ENCODE measurements around the gene ADAM10. TPM values are rescaled to one million over a fixed set of nuclear protein-coding genes. Genes with fewer than 3 reads are reported as not detected.

ADAM10 gene
- total and polyA plus RNA-seq, 2 donors (not counting 1 experiment from before 2014, with no cell fraction given), result 18.8 to 138 TPM

GRCh38 chr15:58795825-58796224 lies 46.3 kb upstream of the ADAM10 start:
- H3K9me3 ChIP-seq (ENCODE audit: control extremely low read depth in 1 of 3, control insufficient read depth in 2 of 3, insufficient read depth in 1 of 3, low read length in 2 of 3), result peaks cover 0 to 5% (median 0%) of the 10 kb centered on the region in 3 donors
- H3K4me1 ChIP-seq (ENCODE audit: control insufficient read depth in 2 of 2, insufficient read depth in 2 of 2, low read length in 2 of 2), result peaks cover 5 to 7% of the 10 kb centered on the region in 2 donors
- peaks cover 22% of the 10 kb centered on the region for H3K4me1 Mint-ChIP-seq
- POLR2A ChIA-PET, result interaction anchor here (0.6 kb wide), 1 partner anchor 571 kb away, joined by 4 read pairs; no protein-coding TSS in a partner anchor
- no peak overlapping the region for H3K9ac ChIP-seq (ENCODE audit: low read length)
- H3K27ac Mint-ChIP-seq, result no peak overlapping the region
- H3K9me3 Mint-ChIP-seq (ENCODE audit: insufficient read depth), result no peaks in the 10 kb centered on the region
- H3K4me2 ChIP-seq (replicated peaks; ENCODE audit: low read depth, low read length, poor library complexity, severe bottlenecking), result no peak overlapping the region
- H2AFZ ChIP-seq (ENCODE audit: insufficient read depth, low read depth, low read length, poor library complexity, severe bottlenecking), result no peak overlapping the region
- H3K27me3 Mint-ChIP-seq, result no peaks in the 10 kb centered on the region
- no peak overlapping the region for H3K4me3 Mint-ChIP-seq
- peaks cover 2 to 4% of the 10 kb centered on the region in 2 experiments for H3K36me3 ChIP-seq (replicated peaks in 1 of 2; ENCODE audit: control extremely low read depth in 1 of 2, control insufficient read depth in 1 of 2, extremely low read depth in 1 of 2, insufficient read depth in 2 of 2, low read length in 1 of 2)
- H4K20me1 ChIP-seq (ENCODE audit: control insufficient read depth, insufficient read depth, low read length, poor library complexity, severe bottlenecking), result no peaks in the 10 kb centered on the region
- H3K4me3 ChIP-seq (ENCODE audit: control extremely low read depth in 1 of 5, extremely low read depth in 1 of 5, insufficient read depth in 1 of 5, low read depth in 2 of 5, low read length in 4 of 5), result no peak overlapping the region
- intact Hi-C loops (cut with micrococcal nuclease), result no loop called here
- H3K27ac ChIP-seq (ENCODE audit: low read length in 2 of 2), result no peak overlapping the region
- H3K79me2 ChIP-seq (ENCODE audit: control insufficient read depth, insufficient read depth, low read length), result peaks cover 11% of the 10 kb centered on the region
- WGBS (ENCODE audit: insufficient coverage), result 79% methylated on average over 2 of the region's 2 CpGs
- TF ChIP-seq CTCF (IDR thresholded peaks at IDR 0.05), result no peak
- TF ChIP-seq EZH2 (IDR thresholded peaks at IDR 0.05; ENCODE audit: borderline replicate concordance, insufficient read depth, low read depth, low read length, poor library complexity, severe bottlenecking), result no peak
- no peaks in the 10 kb centered on the region for H3K27me3 ChIP-seq (replicated peaks in 1 of 4; ENCODE audit: control extremely low read depth in 1 of 4, control insufficient read depth in 3 of 4, insufficient read depth in 4 of 4, low read length in 3 of 4)
- CTCF ChIA-PET, result no interaction called here
- ATAC-seq (ENCODE audit: low read depth) (no peak), DNase-seq (no peak)

- H2AFZ ChIP-seq (ENCODE audit: insufficient read depth, low read depth, low read length, poor library complexity, severe bottlenecking), result no peak overlapping the region
- ChIA-PET CTCF (interaction anchor here (0.7 kb wide), 1 partner anchor 22 kb away, joined by 3 read pairs; the partner anchor contains the start of gene MINDY2), POLR2A (no interaction called here)
- H3K4me3 Mint-ChIP-seq, result no peak overlapping the region
- H3K9ac ChIP-seq (ENCODE audit: low read length), result no peak overlapping the region
- peaks cover 10% of the 10 kb centered on the region for H3K4me1 Mint-ChIP-seq
- H3K79me2 ChIP-seq (ENCODE audit: control insufficient read depth, insufficient read depth, low read length), result peaks cover 11% of the 10 kb centered on the region
- no peak overlapping the region for H3K4me3 ChIP-seq (ENCODE audit: control extremely low read depth in 1 of 5, extremely low read depth in 1 of 5, insufficient read depth in 1 of 5, low read depth in 2 of 5, low read length in 4 of 5)
- intact Hi-C loops (cut with micrococcal nuclease), result no loop called here
- TF ChIP-seq EZH2 (IDR thresholded peaks at IDR 0.05; ENCODE audit: borderline replicate concordance, insufficient read depth, low read depth, low read length, poor library complexity, severe bottlenecking) (no peak), CTCF (IDR thresholded peaks at IDR 0.05) (no peak)
- no peaks in the 10 kb centered on the region for H3K27me3 Mint-ChIP-seq
- H3K27ac Mint-ChIP-seq, result no peak overlapping the region
- no peak for ATAC-seq (ENCODE audit: low read depth)
- DNase-seq, result no peak
- no peak overlapping the region for H3K4me2 ChIP-seq (replicated peaks; ENCODE audit: low read depth, low read length, poor library complexity, severe bottlenecking)
- H3K9me3 Mint-ChIP-seq (ENCODE audit: insufficient read depth), result no peaks in the 10 kb centered on the region
- no peaks in the 10 kb centered on the region for H3K27me3 ChIP-seq (replicated peaks in 1 of 4; ENCODE audit: control extremely low read depth in 1 of 4, control insufficient read depth in 3 of 4, insufficient read depth in 4 of 4, low read length in 3 of 4)
- H3K4me1 ChIP-seq (ENCODE audit: control insufficient read depth in 2 of 2, insufficient read depth in 2 of 2, low read length in 2 of 2), result no peaks in the 10 kb centered on the region
- WGBS (ENCODE audit: insufficient coverage), result 100% methylated on average over 6 of the region's 6 CpGs
- H3K36me3 ChIP-seq (replicated peaks in 1 of 2; ENCODE audit: control extremely low read depth in 1 of 2, control insufficient read depth in 1 of 2, extremely low read depth in 1 of 2, insufficient read depth in 2 of 2, low read length in 1 of 2), result peaks cover 2 to 4% of the 10 kb centered on the region in 2 experiments
- H4K20me1 ChIP-seq (ENCODE audit: control insufficient read depth, insufficient read depth, low read length, poor library complexity, severe bottlenecking), result no peaks in the 10 kb centered on the region
- peaks cover 0 to 5% (median 0%) of the 10 kb centered on the region in 3 donors for H3K9me3 ChIP-seq (ENCODE audit: control extremely low read depth in 1 of 3, control insufficient read depth in 2 of 3, insufficient read depth in 1 of 3, low read length in 2 of 3)
- H3K27ac ChIP-seq (ENCODE audit: low read length in 2 of 2), result no peak overlapping the region
These were observed 44.4 kb upstream of the ADAM10 start for GRCh38 chr15:58793862-58794261.
